Middle frontal gyrus (tissue), 1 donor: Measurements from ENCODE around the gene CD59.
"Not testable (repeated sequence)": the region's sequence is repeated elsewhere in the genome, so short reads cannot be mapped to it uniquely, and the experiment has no call there.

Source experiments
- DNase-seq: peaks from one replicate; pipeline ENCODE4 v3.0.0-alpha.2; 2015; ENCODE audit warnings: low spot score; ENCODE audit errors: extremely low spot score

The CD59 gene

DNA sequence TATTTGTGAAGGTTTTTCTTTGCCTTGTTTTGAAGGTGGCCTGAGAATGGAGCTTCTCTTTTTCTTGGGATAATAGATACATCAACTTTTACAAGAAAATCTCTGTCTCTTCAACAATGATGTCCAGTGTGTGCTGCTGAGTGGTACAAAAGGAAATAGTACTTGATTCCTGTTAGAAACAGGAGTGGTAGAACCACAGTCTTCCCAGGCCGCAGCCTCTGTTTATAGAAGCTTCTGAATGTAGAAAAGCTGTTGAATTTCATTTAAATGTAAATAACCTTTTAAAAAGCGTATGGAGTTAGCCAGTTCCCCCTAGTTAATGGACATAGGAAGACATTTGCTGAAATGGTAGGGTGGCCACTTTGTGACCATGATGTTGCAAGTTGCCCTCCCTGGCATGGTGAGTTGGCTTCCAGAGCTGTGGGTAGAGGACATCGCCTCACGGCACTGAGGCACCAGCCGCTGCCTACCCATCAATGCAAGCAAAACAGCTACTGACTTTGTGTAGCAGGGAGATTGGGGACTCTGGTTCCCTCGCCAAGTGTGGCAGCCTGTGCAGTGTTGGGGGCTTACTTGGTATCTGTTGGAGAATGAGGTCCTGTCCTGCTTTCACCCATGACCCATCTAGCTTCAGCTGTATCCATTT, 67.1 kb downstream of the CD59 start:
- DNase-seq: no peak

DNA sequence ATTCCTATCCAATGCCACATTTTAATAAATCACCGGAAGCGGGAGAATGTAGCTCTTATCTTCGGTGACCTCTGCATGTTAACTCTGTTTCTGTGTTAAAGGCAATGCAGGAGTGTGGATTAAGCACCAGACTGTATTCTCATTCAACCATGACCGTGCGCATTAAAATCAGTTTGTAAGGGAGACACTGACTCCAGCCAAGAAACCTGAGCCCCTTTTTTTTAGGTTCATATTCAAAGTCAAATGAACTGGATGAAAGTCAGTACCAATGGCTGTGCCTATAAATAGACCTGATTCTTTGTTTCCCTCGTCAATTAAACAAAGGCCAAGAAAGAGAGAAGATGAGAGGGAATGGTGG, 67.8 kb downstream of the CD59 start:
- no peak for DNase-seq

- no peak for DNase-seq
Observed at GRCh38 chr11:33667819-33668467, 68.3 kb downstream of the CD59 start.

GRCh38 chr11:33665350-33666106, 70.7 kb downstream of the CD59 start:
- no peak for DNase-seq

- DNase-seq: no peak
Observed at GRCh38 chr11:33664827-33665226, 71.4 kb downstream of the CD59 start.

DNA sequence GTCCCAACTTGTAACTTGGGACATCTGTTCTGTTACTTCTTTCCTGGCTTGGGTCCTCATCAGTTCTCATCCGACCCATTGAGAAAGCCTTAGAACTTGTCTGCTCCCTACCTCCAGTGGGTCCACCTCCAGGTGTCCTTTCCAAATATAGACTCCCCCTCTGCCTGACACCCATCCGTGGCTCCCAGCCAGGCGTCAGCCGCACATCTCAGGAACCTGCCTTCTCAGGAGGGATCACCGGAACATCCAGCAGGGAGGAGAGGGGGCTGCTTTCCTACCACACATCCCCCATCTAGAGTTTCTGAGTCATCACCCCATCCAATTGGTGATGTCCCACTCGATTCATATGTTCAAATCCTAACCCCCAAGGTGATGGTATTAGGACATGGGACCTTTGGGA, 72.1 kb downstream of the CD59 start:
- DNase-seq: no peak

- DNase-seq: no peak
Observed at GRCh38 chr11:33663121-33663520, 73.1 kb downstream of the CD59 start.

GRCh38 chr11:33661526-33661925, 74.7 kb downstream of the CD59 start:
- DNase-seq: not testable (repeated sequence)

DNA sequence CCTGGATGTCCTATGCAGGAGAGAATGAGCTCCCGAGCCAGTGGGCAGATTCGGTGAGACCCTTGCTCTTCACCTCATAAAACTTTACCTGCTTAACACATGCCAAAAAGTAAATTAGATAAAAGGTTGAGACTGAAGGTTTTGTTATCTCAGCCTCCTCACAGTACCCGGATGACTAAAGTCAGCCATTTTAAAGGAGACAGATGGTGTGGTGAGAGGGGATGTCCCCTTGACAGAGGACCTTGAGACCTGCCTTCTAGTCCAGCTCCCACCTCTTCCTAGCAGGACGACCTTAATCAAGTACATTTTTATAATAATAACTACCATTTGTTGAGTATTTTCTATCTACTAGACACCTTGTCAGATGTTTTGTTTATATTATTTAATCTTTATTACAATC, 75.3 kb downstream of the CD59 start:
- DNase-seq: no peak

DNA sequence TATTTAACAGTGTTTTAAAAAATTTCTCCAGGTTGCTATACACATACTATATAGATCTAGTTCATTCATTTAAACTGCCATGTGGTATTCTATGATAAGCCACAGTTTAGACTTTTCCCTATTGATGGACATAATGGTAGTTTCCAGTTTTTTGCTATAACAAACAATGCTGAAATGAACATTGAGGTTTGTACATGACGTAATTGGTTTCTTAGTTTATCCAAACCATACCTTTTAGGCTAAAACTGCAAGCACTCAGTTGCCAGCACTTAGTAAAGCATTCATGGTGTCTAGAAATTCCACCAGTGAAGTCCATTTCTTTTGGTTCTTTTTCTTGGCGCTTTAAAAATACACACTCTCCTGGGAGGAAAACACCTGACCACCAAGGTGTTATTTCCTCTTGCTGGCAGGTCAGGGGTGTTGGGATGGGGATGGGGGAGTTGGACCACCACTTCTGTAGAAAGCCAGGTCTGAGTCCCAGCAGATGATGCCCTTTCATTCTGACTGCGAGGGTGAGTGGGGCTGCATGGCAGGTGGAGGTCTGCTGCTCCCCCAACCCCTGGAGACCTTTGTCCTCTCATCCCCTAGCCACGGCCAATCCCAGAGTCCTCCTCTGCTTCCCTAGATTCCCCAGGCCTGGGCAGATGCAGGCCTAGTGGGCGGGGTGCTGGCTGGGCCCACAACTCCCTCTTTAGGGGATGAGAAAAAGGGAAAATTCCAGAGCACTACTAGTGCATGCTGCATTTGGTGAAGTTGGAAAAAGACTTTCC, 76.7 kb downstream of the CD59 start:
- no peak for DNase-seq

- DNase-seq: no peak
Observed at GRCh38 chr11:33658195-33658900, 77.9 kb downstream of the CD59 start.

- DNase-seq: no peak
Observed at GRCh38 chr11:33657757-33658156, 78.5 kb downstream of the CD59 start.

DNA sequence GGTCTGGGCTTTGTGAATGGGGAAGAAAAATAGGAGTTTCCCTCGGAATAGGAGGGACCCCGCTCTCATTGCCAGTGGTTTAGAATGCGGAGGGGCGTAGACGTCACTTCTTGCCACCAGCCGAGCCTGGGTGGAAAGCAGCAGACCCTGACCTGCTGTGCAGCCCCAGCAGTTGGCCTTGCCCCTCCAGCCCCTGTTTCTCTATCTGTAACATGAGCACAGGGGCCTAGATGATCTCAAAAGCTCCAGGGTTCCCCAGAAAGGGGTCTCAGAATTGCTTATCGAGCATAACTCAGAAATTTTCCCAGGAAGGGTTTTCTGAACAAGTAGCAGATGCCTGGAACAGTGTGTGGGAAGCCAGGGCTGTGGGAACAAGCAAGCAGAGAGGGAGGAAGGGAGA, 79.5 kb downstream of the CD59 start:
- DNase-seq: no peak

DNA sequence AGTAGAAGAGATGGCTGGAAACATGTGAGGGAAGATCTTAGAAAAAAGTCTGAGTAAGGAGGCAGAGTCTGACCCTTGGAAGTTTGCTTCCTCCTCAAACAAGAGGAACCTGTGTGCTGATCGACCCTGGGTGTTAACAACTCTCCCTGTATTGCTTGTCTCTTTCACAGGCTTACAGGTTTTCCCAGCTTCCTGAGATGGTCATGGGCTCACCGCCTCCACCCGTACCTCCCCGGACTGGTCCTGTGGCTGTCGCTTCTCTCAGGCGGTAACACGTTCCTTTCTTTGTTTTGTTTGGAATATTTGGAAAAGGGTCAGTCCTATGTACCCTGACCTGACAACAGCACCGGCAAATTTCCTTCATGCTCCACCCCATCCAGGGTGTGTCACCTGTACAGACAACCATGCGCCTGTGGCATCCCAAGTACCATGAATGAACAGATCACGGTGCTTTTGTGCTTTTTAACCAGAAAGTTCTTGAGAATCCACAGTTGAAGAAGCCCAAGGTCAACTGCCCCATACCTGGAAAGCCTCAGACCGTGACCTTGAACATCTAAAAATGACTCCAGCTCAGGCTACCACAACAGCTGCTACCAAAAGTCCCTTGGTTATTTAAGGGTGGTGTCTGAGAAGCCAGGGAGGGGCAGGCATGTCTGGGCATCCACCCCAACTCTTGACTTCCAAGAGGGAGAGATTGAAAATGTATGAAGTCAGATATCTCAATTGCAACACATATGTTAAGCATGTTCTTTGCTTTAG, 80.2 kb downstream of the CD59 start:
- DNase-seq: no peak

DNA sequence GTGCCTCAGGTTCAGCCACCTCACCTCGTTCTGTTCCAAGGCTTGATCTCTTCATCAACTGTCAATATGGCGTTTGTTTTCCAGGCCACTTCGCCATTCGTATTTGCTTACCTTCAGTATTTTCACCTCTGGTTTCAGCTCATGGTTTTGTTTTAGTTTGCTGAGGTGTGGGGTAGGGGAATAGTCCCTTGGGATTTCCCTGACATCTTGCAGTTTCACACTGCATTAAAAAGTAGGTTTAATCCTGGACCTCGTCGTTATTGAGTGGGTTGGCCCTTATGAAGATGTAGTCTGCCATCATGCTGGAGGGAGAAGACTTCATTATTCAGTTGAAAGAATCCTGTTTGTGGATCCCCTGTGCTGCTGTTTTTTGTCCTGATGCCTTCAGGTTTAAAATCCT, 81.6 kb downstream of the CD59 start:
- no peak for DNase-seq
